Large intestine (tissue), 3 donors: ENCODE results near the gene KIFAP3. TPM values are rescaled to one million over a fixed set of nuclear protein-coding genes. Genes with fewer than 3 reads are reported as not detected.
A peak's percentile ranks its signal among the peaks of the same experiment; 100 is the strongest.

ENCODE experiments used
- DNase-seq, 2 donors: peaks; one replicate each; pipeline versions ENCODE4 v3.0.0 to v3.0.0-alpha.2; 2013
- H3K27ac ChIP-seq: one replicate; pipeline ENCODE4 v1.5.1; 2013; ENCODE audit warnings: low read length
- H3K27me3 ChIP-seq: 2 replicates; pipeline ENCODE4 v1.6.1; 2013; ENCODE audit warnings: low read length; ENCODE audit not compliant: control insufficient read depth, insufficient read depth
- H3K36me3 ChIP-seq: 2 replicates; pipeline ENCODE4 v1.6.1; 2013; ENCODE audit warnings: low read length; ENCODE audit not compliant: control insufficient read depth, insufficient read depth
- H3K4me1 ChIP-seq: one replicate; pipeline ENCODE4 v1.6.1; 2013; ENCODE audit warnings: low read length; ENCODE audit not compliant: control insufficient read depth, insufficient read depth
- H3K4me3 ChIP-seq: one replicate; pipeline ENCODE4 v1.5.1; 2013; ENCODE audit warnings: low read length
- H3K9me3 ChIP-seq: one replicate; pipeline ENCODE4 v1.6.1; 2013; ENCODE audit warnings: mild to moderate bottlenecking, low read depth, low read length, moderate library complexity; ENCODE audit not compliant: control insufficient read depth
- WGBS: methylation state at CpG from one replicate; pipeline ENCODE4 v1.1.5; 2013; ENCODE audit warnings: low lambda C conversion rate; ENCODE audit not compliant: insufficient coverage; 5-methylcytosine and 5-hydroxymethylcytosine counted together
- polyA plus RNA-seq: library from polyadenylated mRNA; unstranded; fragments of 120-200 nt; gene quantifications from one replicate; pipeline ENCODE4 v1.2.1, GENCODE V29; 2013

The KIFAP3 gene
- polyA plus RNA-seq, 1 donor = 24.5 TPM

- Histone ChIP-seq H3K27ac (no peak overlapping the region), H3K4me1 (no peaks in the 10 kb centered on the region), H3K27me3 (no peaks in the 10 kb centered on the region), H3K4me3 (no peak overlapping the region), H3K9me3 (no peaks in the 10 kb centered on the region), H3K36me3 (peaks cover 3% of the 10 kb centered on the region)
- WGBS = 25% methylated on average over 1 of the region's 2 CpGs
- peak in 1 of 2 donors; percentile 10 for DNase-seq
Observed at GRCh38 chr1:169995993-169996392, 78.5 kb downstream of the KIFAP3 start.

- Histone ChIP-seq H3K36me3 (no peaks in the 10 kb centered on the region), H3K27me3 (no peaks in the 10 kb centered on the region), H3K4me1 (no peaks in the 10 kb centered on the region), H3K4me3 (no peak overlapping the region), H3K9me3 (no peaks in the 10 kb centered on the region), H3K27ac (no peak overlapping the region)
- no CpG with 5 or more reads among the region's 2 CpGs for WGBS
- DNase-seq = no peak
Observed at GRCh38 chr1:169989246-169989645, 85.2 kb downstream of the KIFAP3 start.

DNA sequence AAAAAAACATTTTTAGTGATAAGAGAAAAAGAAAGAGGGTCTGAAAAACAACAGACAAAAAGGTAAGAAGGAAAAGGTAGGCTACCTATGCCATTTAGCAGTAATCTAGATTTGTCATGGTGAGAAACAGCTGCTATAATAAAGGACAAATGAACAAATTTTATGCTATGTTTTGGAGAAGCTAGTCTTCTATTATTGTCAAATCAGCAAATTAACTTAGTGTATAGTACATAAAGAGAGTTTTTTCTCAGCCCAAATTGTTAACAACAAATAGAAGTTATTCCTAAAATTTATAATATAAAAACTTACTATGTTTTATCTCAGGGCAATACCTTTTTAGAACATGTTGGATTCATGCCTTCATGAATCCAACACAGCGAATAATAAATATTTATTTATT lies 88.7 kb downstream of the KIFAP3 start:
- Histone ChIP-seq H3K4me3 (no peak overlapping the region), H3K9me3 (no peaks in the 10 kb centered on the region), H3K36me3 (peaks cover 7% of the 10 kb centered on the region), H3K27me3 (no peaks in the 10 kb centered on the region), H3K4me1 (no peaks in the 10 kb centered on the region), H3K27ac (no peak overlapping the region)
- 100% methylated on average over 1 of the region's 1 CpG for WGBS
- no peak for DNase-seq

DNA sequence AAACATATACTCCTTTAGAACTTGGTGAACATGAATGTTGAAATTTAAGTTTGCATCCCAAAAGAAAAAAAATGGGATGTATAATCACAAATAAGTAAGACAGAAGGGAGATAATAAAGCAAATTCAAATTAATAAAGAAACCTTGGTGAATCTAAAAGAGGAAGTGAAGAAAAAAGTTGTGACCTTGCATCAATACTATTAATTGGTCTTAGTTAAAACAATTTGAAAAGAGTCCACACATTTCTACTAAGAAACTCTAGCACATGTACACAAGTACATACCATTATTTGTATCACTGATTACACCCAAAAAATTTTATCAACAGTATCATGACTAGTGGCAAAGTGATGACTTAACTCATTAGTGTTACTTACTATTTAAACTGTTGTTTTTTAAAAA lies 100.4 kb downstream of the KIFAP3 start:
- Histone ChIP-seq H3K36me3 (peaks cover 2% of the 10 kb centered on the region), H3K9me3 (no peaks in the 10 kb centered on the region), H3K27me3 (no peaks in the 10 kb centered on the region), H3K27ac (no peak overlapping the region), H3K4me3 (no peak overlapping the region), H3K4me1 (no peaks in the 10 kb centered on the region)
- DNase-seq = no peak

DNA sequence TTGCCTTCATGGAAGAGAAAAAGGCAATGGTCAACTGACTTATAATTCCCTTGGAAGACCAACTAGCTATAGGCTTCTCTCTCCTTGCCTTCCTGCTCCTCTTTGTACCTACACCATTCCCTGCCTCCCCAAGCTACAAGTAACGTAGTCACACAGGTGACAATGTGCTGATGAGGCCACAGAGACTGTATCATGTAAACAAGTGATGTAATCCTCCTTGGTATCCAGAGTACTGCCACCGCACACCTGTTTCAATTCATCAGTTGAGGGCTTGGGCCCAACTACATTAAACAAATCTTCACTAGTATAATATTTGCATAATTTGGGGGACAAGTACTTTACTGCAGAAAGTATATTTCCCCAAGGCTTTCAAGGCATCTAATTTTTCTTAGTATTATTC lies 104.4 kb downstream of the KIFAP3 start:
- 100% methylated on average over 1 of the region's 2 CpGs for WGBS
- no peaks in the 10 kb centered on the region for H3K4me1 ChIP-seq

GRCh38 chr1:169968174-169968573 lies 106.3 kb downstream of the KIFAP3 start:
- no peak overlapping the region for H3K4me3 ChIP-seq
- H3K36me3 ChIP-seq = peaks cover 2% of the 10 kb centered on the region
- no peaks in the 10 kb centered on the region for H3K4me1 ChIP-seq
- H3K27me3 ChIP-seq = no peaks in the 10 kb centered on the region
- H3K27ac ChIP-seq = no peak overlapping the region
- DNase-seq = no peak
- WGBS = no CpG with 5 or more reads among the region's 4 CpGs
- no peaks in the 10 kb centered on the region for H3K9me3 ChIP-seq

More for the DNA sequence above, 104.4 kb downstream of the KIFAP3 start:
- H3K36me3 ChIP-seq = peaks cover 2% of the 10 kb centered on the region
- H3K9me3 ChIP-seq = no peaks in the 10 kb centered on the region
- H3K27me3 ChIP-seq = no peaks in the 10 kb centered on the region
- H3K4me3 ChIP-seq = no peak overlapping the region
- DNase-seq = no peak
- no peak overlapping the region for H3K27ac ChIP-seq

- no peaks in the 10 kb centered on the region for H3K4me1 ChIP-seq
- no CpG with 5 or more reads among the region's 4 CpGs for WGBS
- H3K36me3 ChIP-seq = no peaks in the 10 kb centered on the region
- peak in 1 of 2 donors; percentile 2 for DNase-seq
- no peaks in the 10 kb centered on the region for H3K9me3 ChIP-seq
- H3K27me3 ChIP-seq = no peaks in the 10 kb centered on the region
- H3K27ac ChIP-seq = no peak overlapping the region
- H3K4me3 ChIP-seq = no peak overlapping the region
Observed at GRCh38 chr1:169964206-169964605, 110.3 kb downstream of the KIFAP3 start.

- DNase-seq = no peak
Observed at GRCh38 chr1:169959686-169960085, 114.8 kb downstream of the KIFAP3 start.

GRCh38 chr1:169958987-169959386 lies 115.5 kb downstream of the KIFAP3 start:
- Histone ChIP-seq H3K4me3 (no peak overlapping the region), H3K27ac (no peak overlapping the region)

More at GRCh38 chr1:169959686-169960085, 114.8 kb downstream of the KIFAP3 start:
- Histone ChIP-seq H3K27me3 (no peaks in the 10 kb centered on the region), H3K4me3 (no peak overlapping the region), H3K9me3 (no peaks in the 10 kb centered on the region), H3K27ac (no peak overlapping the region), H3K36me3 (no peaks in the 10 kb centered on the region), H3K4me1 (no peaks in the 10 kb centered on the region)

GRCh38 chr1:169957884-169958283 lies 116.6 kb downstream of the KIFAP3 start:
- Histone ChIP-seq H3K4me1 (no peaks in the 10 kb centered on the region), H3K4me3 (no peak overlapping the region), H3K36me3 (peaks cover 2% of the 10 kb centered on the region), H3K27ac (no peak overlapping the region), H3K27me3 (no peaks in the 10 kb centered on the region), H3K9me3 (no peaks in the 10 kb centered on the region)
- no peak for DNase-seq
- WGBS = no CpG with 5 or more reads among the region's 3 CpGs

More at GRCh38 chr1:169958987-169959386, 115.5 kb downstream of the KIFAP3 start:
- DNase-seq = no peak
- no peaks in the 10 kb centered on the region for H3K9me3 ChIP-seq
- H3K27me3 ChIP-seq = no peaks in the 10 kb centered on the region
- H3K36me3 ChIP-seq = peaks cover 2% of the 10 kb centered on the region
- no peaks in the 10 kb centered on the region for H3K4me1 ChIP-seq
- WGBS = no CpG with 5 or more reads among the region's 3 CpGs

- Histone ChIP-seq H3K4me3 (no peak overlapping the region), H3K36me3 (peaks cover 2% of the 10 kb centered on the region), H3K9me3 (no peaks in the 10 kb centered on the region), H3K4me1 (no peaks in the 10 kb centered on the region), H3K27ac (no peak overlapping the region), H3K27me3 (no peaks in the 10 kb centered on the region)
- DNase-seq = no peak
- no CpG with 5 or more reads among the region's 1 CpG for WGBS
Observed at GRCh38 chr1:169951108-169951507, 123.4 kb downstream of the KIFAP3 start.
